A673 (cell line): Measurements from ENCODE around the gene FRAT1.

Source experiments
- CTCF ChIP-seq: fragments of 300-800, 200-600 bp; sonication (generic); conservative IDR thresholded peaks from 2 replicates; pipeline ENCODE4 v1.5.1; 2017; ENCODE audit warnings: low read depth, mild to moderate bottlenecking, antibody characterized with exemption, low read length, moderate library complexity, mixed read lengths
- EZH2 ChIP-seq: fragments of 200-600 bp; sonication (generic); IDR thresholded peaks from 2 replicates; pipeline ENCODE4 v1.6.1; 2017; ENCODE audit warnings: borderline replicate concordance, low read depth, mild to moderate bottlenecking, mixed read lengths, antibody characterized with exemption, low read length; ENCODE audit not compliant: poor library complexity, severe bottlenecking

GRCh38 chr10:97298223-97298571, 20.9 kb upstream of the FRAT1 start:
- TF ChIP-seq CTCF (no peak), EZH2 (no peak)
